CD1c-positive myeloid dendritic cell (primary cell): Measurements from ENCODE around the gene MTERF4.

ENCODE experiments used
- DNase-seq: peaks from one replicate; pipeline ENCODE4 v3.0.0-alpha.2; 2016; ENCODE audit errors: extremely low spot score

MTERF4 gene

DNA sequence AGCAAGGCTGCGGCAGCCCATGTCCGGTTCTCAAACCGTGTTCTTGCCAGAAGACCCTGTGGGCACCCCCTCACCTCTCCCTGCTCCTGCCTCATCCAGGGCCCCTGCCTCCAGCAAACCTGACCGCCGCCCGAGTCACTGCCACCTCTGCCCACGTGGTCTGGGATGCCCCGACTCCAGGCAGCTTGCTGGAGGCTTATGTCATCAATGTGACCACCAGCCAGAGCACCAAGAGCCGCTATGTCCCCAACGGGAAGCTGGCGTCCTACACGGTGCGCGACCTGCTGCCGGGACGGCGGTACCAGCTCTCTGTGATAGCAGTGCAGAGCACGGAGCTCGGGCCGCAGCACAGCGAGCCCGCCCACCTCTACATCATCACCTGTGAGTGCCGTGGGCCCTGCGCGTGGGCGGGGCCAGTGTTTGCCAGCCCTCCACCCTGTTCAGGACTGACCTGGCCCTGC lies 32.2 kb downstream of the MTERF4 start:
- DNase-seq: no peak

GRCh38 chr2:241068942-241069810 lies 32.9 kb downstream of the MTERF4 start:
- DNase-seq: no peak

GRCh38 chr2:241068136-241068941 lies 33.7 kb downstream of the MTERF4 start:
- no peak for DNase-seq

GRCh38 chr2:241067501-241068135 lies 34.5 kb downstream of the MTERF4 start:
- no peak for DNase-seq

DNA sequence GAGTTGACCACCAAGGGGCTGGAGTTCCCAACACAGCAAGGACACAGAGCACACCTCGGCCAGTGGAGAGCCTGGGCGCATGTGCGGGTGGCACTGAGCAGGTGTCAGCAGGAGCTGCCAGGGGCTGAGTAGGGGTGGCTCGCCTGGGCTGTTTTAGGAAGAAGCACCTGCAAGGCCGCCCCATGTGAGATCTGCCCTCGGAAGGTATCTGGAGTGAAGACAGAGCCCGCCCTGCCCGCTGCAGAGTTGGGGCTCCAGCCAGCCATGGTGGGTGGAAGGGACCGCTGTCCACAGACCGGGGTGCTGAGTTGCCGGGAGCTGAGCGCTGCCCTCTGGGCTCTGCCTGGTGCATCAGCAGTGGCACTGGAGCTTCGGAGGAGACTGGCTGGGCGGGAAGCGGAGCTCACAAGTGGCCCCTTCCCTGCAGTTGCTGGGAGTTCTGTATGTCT lies 35.2 kb downstream of the MTERF4 start:
- DNase-seq: no peak

GRCh38 chr2:241066171-241066892 lies 35.8 kb downstream of the MTERF4 start:
- DNase-seq: no peak

GRCh38 chr2:241065355-241065803 lies 36.7 kb downstream of the MTERF4 start:
- DNase-seq: no peak

DNA sequence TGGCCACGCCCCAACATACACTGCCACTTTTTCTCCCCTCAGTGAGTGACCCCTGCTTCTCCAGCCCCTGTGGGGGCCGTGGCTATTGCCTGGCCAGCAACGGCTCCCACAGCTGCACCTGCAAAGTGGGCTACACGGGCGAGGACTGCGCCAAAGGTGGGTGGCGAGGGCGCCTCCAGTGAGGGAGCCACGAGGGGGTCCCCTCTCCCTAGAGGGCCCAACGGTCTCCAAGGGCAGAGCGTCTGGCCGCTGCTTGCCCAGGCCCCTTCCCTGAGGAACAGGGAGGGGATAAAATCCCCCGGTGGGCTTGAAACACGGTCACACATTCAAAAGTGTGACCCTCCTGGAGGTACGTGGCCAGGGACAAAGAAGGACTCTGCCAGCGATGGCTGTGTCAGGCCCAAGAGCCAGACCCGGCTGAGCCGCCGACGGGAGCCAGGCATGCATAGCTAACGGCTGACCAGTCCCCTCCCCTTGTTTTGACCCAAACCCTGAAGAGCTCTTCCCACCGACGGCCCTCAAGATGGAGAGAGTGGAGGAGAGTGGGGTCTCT lies 37.2 kb downstream of the MTERF4 start:
- no peak for DNase-seq

GRCh38 chr2:241064008-241064801 lies 37.9 kb downstream of the MTERF4 start:
- DNase-seq: no peak

DNA sequence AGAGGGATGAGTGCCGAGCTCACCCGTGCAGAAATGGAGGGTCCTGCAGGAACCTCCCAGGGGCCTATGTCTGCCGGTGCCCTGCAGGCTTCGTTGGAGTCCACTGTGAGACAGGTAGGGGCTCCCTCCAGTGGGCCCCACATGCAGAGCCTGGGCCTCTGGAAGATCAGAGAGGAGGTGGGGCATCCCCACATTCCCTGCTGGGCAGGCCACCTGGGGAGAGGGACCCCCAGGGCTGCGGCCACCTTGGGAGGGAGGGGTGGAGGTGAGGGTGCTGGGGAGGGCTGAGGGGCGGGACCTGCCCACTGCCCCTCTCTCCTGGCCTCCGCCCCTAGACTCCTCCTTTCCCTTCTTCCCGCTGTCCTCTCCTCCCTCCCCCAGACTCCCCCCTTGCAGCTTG lies 38.5 kb downstream of the MTERF4 start:
- no peak for DNase-seq

DNA sequence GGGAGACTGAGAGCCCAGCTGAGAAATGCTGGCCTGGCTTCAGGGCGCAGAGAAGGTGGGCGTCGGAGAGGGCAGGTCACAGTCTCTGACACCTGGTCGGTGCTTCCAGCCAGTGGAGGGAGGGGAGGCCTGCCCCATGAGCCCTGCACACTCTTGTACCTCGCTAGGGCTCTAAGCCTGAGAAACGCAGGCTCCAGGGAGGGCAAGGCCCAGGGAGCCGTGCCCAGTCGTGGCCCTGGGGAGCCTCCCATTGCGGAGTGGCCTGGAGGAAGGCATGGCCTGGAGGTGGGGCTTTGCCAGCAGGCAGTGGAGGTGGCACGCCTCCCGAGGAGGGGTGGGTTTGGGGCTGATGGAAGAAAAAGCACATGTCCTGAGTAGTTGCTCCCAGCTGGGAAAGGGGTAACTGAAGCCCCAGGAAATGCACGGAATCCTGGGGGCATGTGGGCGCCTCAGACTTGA lies 39.0 kb downstream of the MTERF4 start:
- DNase-seq: no peak

GRCh38 chr2:241062389-241063092 lies 39.5 kb downstream of the MTERF4 start:
- no peak for DNase-seq

DNA sequence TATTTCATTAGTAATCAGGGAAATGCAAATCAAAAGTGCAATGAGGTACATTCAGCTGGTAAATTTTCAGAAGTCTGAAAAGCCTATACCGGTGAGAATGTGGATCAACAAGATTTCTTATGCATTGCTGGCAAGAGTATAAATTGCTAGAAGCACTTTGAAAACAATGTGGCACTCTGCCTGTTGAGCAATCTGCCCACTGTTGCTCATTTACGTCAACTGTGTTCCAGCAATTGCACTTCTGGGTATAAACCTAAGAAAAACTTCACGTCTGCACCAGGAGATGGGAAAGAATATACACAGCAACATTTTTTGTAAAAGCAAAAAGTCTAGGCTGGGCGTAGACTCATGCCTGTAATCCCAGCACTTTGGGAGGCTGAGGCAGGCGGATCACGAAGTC lies 40.8 kb downstream of the MTERF4 start:
- no peak for DNase-seq

DNA sequence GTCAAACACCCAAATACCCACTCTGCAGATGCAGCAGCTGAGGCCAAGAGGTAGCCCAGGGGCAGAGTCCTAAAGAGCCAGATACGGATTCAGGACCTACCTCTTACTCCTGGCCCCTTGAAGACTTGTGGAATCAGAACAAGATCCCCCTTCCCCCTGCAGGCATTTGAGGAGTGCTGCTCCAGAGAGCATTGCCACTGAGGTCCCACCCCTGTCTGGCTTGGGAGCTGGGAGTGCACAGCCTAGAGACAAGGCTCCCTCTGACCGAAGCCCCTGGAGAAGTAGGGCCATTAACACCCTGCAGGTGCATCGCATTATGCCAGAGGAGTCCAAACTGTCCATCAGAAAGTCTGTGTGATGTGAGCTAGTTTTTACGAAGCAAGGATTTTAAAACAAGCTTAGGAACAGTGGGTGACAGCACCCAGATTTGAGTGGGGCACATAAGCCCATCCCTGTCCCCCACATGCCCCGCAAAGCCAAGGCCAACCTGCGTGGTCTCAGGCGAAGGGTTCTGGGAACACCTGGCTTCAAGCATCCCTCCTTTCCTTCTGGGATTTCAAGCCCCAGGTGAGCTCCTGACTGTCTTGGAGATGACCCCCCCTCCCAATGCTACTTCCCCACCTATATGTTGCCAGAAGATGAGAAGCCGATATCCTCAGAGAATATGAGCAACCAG lies 48.4 kb downstream of the MTERF4 start:
- no peak for DNase-seq

- DNase-seq: no peak
Observed at GRCh38 chr2:241052677-241053360, 49.3 kb downstream of the MTERF4 start.

DNA sequence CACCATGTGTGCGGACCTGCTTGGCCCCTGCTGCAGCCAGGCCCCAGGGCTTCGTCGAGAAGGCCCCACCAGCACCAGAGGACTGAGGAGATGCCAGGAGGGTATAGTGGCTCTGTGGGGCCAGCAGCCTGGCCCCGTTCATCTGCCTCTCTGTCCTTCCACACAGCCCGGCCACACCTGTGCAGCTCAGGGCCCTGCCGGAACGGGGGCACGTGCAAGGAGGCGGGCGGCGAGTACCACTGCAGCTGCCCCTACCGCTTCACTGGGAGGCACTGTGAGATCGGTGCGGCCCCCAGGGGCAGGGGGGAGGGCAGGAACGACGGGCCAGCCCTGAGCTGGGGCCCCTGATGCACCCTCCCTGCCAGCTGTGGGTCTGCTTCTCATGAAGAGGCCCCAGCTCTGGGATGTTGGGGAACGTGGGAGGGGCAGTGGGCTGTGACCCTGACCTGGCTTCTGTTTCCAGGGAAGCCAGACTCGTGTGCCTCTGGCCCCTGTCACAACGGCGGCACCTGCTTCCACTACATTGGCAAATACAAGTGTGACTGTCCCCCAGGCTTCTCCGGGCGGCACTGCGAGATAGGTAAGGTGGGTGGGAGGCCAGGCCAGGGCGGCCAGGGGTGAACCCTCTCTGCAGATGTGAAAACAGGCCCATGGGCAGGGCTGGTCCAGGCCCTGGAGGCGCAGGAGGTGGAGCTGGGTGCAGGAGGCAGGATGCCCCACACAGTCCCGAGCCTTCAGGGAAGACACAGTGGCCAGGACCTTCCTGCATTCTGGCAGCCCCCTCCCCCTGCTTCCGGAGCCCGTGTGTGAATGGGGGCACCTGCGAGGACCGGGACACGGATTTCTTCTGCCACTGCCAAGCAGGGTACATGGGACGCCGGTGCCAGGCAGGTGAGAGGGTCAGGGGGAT lies 50.3 kb downstream of the MTERF4 start:
- DNase-seq: no peak
